ENCODE data around the gene MYBPC1. TPM values are rescaled to one million over a fixed set of nuclear protein-coding genes. Genes with fewer than 3 reads are reported as not detected.

The MYBPC1 gene
- total RNA-seq, 1 experiment from 2014 or later = not detected

- H3K27ac ChIP-seq (ENCODE audit: low read length) = no peak overlapping the region
- no peak for ATAC-seq
- H3K9me2 ChIP-seq (replicated peaks; ENCODE audit: low read length) = no peaks in the 10 kb centered on the region
- H2AFZ ChIP-seq (ENCODE audit: low read length) = no peak overlapping the region
- no peaks in the 10 kb centered on the region for H3F3A ChIP-seq (ENCODE audit: low read length, unreplicated experiment)
- no TSS peak for BruUV-seq (replicated peaks)
- DNase-seq = no peak
- CTCF ChIA-PET = no interaction called here
- no peaks in the 10 kb centered on the region for H3K9me3 ChIP-seq (ENCODE audit: low read length)
- no peaks in the 10 kb centered on the region for H3K79me2 ChIP-seq (ENCODE audit: low read length)
- H3K36me3 ChIP-seq (ENCODE audit: low read depth, low read length) = no peaks in the 10 kb centered on the region
- intact Hi-C loops (cut with micrococcal nuclease) = no loop called here
- H4K20me1 ChIP-seq (ENCODE audit: low read length) = no peaks in the 10 kb centered on the region
- H3K4me2 ChIP-seq (ENCODE audit: low read length) = no peak overlapping the region
- no peaks in the 10 kb centered on the region for H3K4me1 ChIP-seq (ENCODE audit: insufficient read depth, low read length)
- peaks cover 58% of the 10 kb centered on the region for H3K27me3 ChIP-seq (ENCODE audit: low read length)
- POLR2A ChIA-PET (ENCODE audit: unreplicated experiment) = no interaction called here
- TF ChIP-seq EZH2phosphoT487 (IDR thresholded peaks at IDR 0.05; ENCODE audit: borderline replicate concordance, low read length) (no peak), EZH2 (IDR thresholded peaks at IDR 0.05; ENCODE audit: low read length, unreplicated experiment) (no peak)
- TF ChIP-seq, protein P1, sequence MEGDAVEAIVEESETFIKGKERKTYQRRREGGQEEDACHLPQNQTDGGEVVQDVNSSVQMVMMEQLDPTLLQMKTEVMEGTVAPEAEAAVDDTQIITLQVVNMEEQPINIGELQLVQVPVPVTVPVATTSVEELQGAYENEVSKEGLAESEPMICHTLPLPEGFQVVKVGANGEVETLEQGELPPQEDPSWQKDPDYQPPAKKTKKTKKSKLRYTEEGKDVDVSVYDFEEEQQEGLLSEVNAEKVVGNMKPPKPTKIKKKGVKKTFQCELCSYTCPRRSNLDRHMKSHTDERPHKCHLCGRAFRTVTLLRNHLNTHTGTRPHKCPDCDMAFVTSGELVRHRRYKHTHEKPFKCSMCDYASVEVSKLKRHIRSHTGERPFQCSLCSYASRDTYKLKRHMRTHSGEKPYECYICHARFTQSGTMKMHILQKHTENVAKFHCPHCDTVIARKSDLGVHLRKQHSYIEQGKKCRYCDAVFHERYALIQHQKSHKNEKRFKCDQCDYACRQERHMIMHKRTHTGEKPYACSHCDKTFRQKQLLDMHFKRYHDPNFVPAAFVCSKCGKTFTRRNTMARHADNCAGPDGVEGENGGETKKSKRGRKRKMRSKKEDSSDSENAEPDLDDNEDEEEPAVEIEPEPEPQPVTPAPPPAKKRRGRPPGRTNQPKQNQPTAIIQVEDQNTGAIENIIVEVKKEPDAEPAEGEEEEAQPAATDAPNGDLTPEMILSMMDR (conservative IDR thresholded peaks at IDR 0.05; ENCODE audit: low read depth, low read length) = no peak
- H3K9ac ChIP-seq (ENCODE audit: low read length) = no peak overlapping the region
- no peak overlapping the region for H3K4me3 ChIP-seq (ENCODE audit: low read length)
Measured at GRCh38 chr12:101573743-101574142, 21.0 kb upstream of the MYBPC1 start.

GRCh38 chr12:101578417-101578816 lies 16.4 kb upstream of the MYBPC1 start:
- Histone ChIP-seq H2AFZ (ENCODE audit: low read length) (no peak overlapping the region), H3K79me2 (ENCODE audit: low read length) (no peaks in the 10 kb centered on the region), H3K27me3 (ENCODE audit: low read length) (peaks cover 51% of the 10 kb centered on the region), H3K9ac (ENCODE audit: low read length) (no peak overlapping the region), H3K27ac (ENCODE audit: low read length) (no peak overlapping the region), H3F3A (ENCODE audit: low read length, unreplicated experiment) (no peaks in the 10 kb centered on the region), H3K4me3 (ENCODE audit: low read length) (no peak overlapping the region), H3K4me2 (ENCODE audit: low read length) (no peak overlapping the region), H4K20me1 (ENCODE audit: low read length) (no peaks in the 10 kb centered on the region), H3K36me3 (ENCODE audit: low read depth, low read length) (no peaks in the 10 kb centered on the region), H3K4me1 (ENCODE audit: insufficient read depth, low read length) (no peaks in the 10 kb centered on the region), H3K9me2 (replicated peaks; ENCODE audit: low read length) (no peaks in the 10 kb centered on the region), H3K9me3 (ENCODE audit: low read length) (no peaks in the 10 kb centered on the region)
- ChIA-PET POLR2A (ENCODE audit: unreplicated experiment) (no interaction called here), CTCF (no interaction called here)
- TF ChIP-seq EZH2 (IDR thresholded peaks at IDR 0.05; ENCODE audit: low read length, unreplicated experiment) (no peak), EZH2phosphoT487 (IDR thresholded peaks at IDR 0.05; ENCODE audit: borderline replicate concordance, low read length) (no peak)
- TF ChIP-seq, protein P1 (conservative IDR thresholded peaks at IDR 0.05; ENCODE audit: low read depth, low read length) = no peak
- ATAC-seq (no peak), DNase-seq (no peak)
- intact Hi-C loops (cut with micrococcal nuclease) = no loop called here
- BruUV-seq (replicated peaks) = no TSS peak

DNA sequence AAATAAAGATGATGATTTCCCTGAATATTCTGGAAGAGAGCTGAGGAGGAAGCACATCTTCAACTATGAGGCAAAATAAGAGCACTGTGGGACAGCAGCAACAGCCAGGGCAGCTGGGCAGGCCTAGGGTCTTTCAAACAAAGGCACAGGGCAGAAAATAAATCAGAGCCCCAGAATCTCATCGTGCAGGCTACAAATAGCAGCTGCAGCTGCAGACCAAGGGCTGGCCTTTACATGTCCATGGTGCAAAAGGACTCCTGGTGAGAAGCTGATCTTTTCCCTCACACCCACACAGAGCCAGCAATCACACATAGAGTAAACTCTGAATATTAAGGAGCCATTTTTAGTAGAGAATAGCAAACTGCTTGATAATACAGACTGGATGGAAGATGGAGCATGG lies 13.6 kb upstream of the MYBPC1 start:
- no peak for DNase-seq
- Histone ChIP-seq H3K27ac (ENCODE audit: low read length) (no peak overlapping the region), H3K4me2 (ENCODE audit: low read length) (no peak overlapping the region), H3K9me2 (replicated peaks; ENCODE audit: low read length) (no peaks in the 10 kb centered on the region), H2AFZ (ENCODE audit: low read length) (no peak overlapping the region), H3K79me2 (ENCODE audit: low read length) (no peaks in the 10 kb centered on the region), H3K9ac (ENCODE audit: low read length) (no peak overlapping the region), H3K36me3 (ENCODE audit: low read depth, low read length) (no peaks in the 10 kb centered on the region), H3F3A (ENCODE audit: low read length, unreplicated experiment) (no peaks in the 10 kb centered on the region), H3K4me1 (ENCODE audit: insufficient read depth, low read length) (no peaks in the 10 kb centered on the region), H3K9me3 (ENCODE audit: low read length) (no peaks in the 10 kb centered on the region), H3K27me3 (ENCODE audit: low read length) (peaks cover 28% of the 10 kb centered on the region), H4K20me1 (ENCODE audit: low read length) (no peaks in the 10 kb centered on the region), H3K4me3 (ENCODE audit: low read length) (no peak overlapping the region)
- no peak for TF ChIP-seq EZH2phosphoT487 (IDR thresholded peaks at IDR 0.05; ENCODE audit: borderline replicate concordance, low read length)
- TF ChIP-seq, protein P1 (conservative IDR thresholded peaks at IDR 0.05; ENCODE audit: low read depth, low read length) = no peak
- no peak for TF ChIP-seq EZH2 (IDR thresholded peaks at IDR 0.05; ENCODE audit: low read length, unreplicated experiment)
- intact Hi-C loops (cut with micrococcal nuclease) = no loop called here
- ChIA-PET POLR2A (ENCODE audit: unreplicated experiment) (no interaction called here), CTCF (no interaction called here)
- BruUV-seq (replicated peaks) = no TSS peak
- no peak for ATAC-seq
